Urothelium cell line (cell line): ENCODE results near the gene CCDC91.
A peak's percentile ranks its signal among the peaks of the same experiment; 100 is the strongest.

ENCODE experiments used
- DNase-seq: peaks from one replicate; pipeline ENCODE4 v3.0.0; 2011; ENCODE audit warnings: low spot score, mixed read lengths
- FAIRE-seq: peaks from 2 replicates; lab custom pipeline; 2011; peaks lifted over from hg19 to GRCh38; lab: Jason Lieb, UNC

Gene CCDC91

DNA sequence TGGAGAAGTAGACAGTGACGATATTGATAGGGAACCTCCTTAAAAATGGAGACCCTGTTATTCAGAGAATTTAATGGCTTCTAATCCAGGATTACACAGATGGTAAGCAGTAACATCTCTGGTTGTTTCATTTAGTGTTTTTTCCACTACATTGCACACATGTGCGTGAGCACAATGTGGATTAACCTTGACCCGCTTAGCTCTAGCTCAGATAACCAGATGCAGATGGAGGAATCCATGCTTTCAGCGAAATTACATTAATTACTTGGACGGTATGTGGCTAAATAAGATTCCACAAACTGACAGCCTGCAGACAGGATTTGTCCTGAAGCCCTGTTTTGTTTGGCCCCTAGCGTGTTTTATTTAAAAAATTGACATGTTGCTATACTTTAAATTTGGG, 378.4 kb downstream of the CCDC91 start:
- FAIRE-seq, result no peak

DNA sequence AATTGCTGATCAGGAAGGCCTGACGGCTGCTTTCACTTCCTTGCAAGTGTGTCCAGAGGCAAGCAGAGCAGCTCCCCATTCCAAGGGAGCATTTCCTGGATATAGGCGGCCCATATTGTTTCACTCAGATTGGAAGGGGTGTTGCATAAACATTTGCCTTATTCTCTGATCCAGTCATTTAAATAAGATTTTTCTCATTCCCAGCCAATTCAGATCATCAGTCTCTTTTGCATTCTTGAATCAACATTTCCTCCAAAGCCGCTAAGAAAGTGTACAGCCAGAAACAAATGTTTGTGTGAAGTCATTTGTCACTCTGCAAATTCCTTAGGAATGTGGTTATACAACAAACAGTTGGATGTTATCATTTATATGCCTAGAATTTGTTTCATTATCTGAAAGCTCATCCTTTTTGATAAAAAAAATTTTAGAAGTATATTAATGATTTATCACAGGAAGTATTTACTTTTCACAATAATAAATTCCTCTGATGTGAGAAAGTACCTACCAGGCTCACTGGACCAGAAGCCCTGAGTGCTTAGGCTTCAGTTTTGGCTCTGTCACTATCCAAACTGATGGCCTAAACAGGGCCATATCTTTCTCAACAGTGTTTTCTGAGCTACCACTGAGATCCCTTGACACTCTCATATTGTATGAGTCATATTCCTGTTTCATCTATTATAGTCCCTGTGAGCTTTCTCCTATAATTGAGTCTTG, 379.6 kb downstream of the CCDC91 start:
- no peak for DNase-seq

More for the DNA sequence above, 378.4 kb downstream of the CCDC91 start:
- no peak for DNase-seq

DNA sequence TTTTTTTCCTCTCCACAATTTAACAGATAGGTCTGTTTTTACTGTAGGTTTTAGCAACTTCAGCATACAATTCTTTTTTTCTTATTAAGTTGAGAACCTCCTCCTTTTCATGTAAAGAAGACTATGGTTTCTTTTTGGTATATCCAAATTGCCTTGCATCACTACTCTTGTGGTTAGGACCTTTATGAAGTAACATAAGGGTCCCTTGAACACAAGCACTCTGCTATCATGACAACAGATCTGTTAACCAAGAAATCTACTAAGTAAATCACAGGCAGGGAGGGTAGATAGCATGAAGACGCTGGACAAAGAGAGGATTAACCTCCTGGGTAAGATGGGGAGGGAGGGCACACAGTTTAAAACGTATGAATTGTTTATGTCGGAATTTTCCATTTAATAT, 380.6 kb downstream of the CCDC91 start:
- DNase-seq (no peak), FAIRE-seq (no peak)

More for the DNA sequence above, 379.6 kb downstream of the CCDC91 start:
- FAIRE-seq, result no peak

DNA sequence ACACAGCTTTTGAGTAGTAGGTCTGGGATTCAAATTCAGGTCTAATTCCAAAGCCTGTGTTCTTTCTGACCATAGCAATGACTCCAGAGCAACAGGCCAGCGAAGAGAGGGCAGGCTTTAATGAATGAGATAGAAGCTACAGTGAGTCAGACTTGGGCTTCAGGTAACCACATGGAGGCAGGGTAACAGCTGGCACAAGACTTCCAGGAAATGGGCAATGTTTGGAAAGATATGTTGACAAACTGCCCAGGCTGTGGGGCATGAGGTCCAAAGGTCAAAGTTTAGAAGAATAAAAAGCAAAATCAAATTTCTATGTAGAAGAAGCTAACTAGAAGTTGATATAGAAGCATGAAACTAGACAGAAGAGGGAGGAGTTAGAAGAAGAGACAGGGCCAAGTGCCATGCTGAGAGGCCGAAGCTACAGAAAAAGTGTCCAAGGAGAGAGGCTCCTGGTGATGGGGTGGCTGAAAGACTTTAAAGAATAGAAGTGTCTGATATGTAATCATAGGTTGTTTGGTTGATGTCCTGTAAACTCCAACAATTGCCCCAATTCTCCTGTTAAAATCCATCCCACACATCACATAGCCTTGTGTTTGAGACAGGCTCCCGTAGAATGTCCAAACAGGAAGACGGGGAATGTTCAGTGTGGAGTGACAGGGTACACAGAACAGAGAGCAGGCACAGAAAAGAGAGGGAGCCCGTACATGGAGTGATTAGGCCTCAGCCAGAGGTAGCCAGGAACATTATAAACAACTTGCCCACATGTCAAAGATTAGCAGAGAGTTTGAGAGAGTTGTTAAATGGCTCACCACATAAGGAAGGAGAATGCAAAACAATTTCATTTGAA, 384.7 kb downstream of the CCDC91 start:
- FAIRE-seq (no peak), DNase-seq (no peak)

DNA sequence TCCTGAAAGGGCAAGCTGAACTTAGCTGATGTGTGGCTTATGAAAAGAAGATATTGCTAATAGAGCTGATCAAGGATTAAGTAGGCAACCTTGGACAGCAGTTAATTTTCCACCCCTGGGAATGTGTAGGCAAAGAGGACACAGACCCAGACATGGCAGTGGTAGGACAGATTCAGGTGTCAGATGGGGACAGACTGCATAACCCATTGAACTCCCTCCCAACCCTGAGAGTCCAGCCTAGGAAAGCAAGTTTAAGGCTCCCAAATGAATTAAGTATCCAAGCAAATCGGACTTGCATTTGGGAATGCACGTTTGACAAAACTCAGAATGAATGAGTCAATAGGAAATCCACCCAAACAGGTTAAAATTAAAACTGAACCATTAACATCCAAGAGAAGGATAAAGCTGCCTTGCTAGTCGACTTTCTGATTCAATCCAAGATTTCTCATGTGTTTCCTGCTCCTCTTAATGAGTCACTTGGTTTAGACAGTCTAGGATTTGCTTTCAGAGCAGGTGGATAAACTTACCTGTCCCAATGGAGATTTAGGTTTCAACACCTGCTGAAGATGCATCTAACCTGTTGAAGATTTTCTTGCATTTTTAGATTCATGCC, 385.4 kb downstream of the CCDC91 start:
- DNase-seq (no peak), FAIRE-seq (no peak)

DNA sequence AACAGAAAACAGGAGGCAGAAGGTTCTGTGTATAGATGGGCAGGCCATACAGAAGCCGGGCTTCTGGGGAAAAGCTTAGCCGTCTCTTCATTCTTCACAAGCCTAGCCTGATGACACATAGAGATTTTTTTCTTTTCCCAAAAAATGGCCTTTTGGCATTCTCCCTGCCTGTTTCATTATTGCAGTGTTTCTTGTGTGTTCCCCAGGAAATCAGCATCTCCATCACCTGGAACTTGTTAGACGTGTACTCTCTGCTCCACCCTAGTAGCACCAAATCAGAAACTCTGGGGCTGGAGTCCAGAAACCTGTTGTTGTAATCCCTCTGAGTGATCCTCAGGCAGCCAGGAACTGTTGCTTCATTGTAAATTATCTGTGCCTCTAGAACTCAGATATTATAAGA, 388.1 kb downstream of the CCDC91 start:
- FAIRE-seq (no peak), DNase-seq (no peak)

DNA sequence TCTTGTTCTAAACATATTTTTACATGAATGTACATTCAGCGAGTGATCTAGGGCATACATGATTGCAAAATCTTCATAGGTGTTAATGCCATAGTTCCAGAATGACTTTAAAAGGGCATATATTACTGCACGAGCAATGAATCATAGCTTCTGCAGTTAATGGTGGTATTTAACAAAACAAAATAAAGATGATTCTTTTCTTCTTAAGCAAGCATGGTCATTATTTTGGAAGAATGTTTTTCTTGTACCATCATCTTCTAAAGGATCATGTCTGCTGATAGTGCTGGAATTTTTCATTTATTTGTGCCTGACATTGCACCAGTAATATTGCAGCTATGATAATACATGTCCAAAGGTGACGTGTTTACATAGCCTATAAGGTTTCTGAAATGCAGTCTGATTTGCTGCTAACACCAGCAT, 388.6 kb downstream of the CCDC91 start:
- FAIRE-seq, result no peak
- no peak for DNase-seq

DNA sequence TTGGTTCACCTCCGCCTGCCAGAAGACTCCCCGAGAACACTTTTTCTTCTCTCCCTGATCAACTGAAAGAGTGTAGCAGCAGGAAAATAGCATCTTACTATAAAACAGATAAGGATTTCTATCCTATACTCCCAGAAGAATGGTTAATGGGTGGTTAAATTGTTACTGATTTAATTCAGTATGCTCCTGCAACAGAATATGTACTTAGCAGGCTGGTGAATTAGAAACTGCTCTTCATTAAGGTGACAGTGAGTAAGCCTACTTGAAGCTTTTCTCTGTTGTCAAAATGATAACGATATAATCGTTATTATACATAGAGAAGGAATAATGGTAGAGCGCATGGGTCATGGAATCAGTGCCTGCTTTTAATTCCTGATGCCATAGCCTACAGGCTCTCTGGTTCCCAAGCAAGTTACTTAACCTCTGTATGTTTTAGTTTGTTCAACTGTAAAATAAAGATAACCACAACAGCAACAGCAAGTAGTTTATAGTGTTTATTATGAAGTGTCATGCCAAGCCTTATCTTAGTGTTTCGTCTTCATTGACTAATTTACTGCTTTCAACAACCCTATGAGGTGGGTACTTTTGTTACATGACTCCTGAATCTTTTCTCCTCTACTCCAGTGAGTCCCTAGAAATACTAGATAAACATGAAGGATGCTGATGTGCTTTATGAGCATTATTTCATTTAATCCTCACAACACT, 392.6 kb downstream of the CCDC91 start:
- FAIRE-seq (no peak), DNase-seq (no peak)

DNA sequence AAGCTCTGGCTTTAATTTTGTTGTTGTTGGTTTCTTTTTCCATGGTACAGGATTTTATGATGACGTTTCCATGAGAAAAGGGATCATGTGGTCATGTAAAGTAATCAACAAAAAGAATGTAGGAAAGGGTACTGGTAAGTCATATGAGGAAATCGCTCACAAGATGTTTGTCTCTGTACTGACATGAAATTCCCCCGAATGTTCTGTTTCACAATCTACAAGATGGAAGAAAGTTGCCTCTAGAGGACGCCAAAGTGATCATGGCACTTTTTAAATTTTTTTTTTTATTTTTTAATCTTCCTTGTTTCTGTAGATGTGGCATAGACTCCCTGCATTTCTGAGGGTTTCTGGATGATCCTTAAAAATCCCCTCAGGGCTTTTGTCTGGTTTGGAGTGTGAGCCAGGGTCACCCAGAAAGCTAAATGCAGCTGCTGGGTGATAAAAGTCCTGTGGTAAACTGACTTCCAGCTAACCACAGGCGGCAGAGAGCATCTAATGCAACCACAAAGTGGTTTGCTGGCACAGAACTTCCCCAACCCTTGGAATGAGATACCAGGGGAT, 393.5 kb downstream of the CCDC91 start:
- DNase-seq (peak; percentile 37), FAIRE-seq (no peak)

DNA sequence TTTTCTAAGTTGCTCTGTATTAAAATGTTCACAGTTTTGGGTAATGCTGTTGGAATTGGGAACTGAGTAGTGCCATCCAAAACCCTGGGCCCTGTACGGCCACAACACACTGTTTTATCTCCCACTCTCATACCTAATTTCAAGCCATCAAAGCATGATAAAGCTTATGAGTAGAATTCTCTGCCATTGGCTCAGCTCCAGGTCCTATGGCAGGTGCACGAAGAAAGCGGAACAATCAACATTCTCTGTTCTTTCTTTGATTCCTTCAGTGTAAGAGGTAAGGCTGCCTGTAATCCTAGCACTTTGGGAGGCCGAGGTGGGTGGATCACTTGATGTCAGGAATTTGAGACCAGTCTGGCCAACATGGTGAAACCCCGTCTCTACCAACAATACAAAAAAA, 394.9 kb downstream of the CCDC91 start:
- FAIRE-seq, result no peak
- DNase-seq, result no peak

DNA sequence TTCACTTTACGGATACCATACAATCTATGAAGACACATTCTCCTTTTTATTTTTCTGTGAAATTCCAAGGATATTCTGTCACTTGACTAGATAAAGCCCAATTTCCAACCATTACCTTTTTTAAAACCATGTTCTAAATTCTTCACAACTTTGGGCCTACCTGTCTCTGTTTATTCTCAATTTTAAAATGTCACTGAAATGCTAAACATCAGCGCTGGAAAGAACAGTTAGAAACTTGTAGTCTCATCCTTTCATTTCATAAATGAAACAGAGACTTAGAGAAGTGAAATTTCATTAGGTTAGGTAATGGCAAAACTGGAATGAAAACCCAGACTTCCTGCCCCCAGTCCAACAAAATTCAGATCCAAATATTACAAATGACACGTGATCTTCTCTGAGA, 396.2 kb downstream of the CCDC91 start:
- FAIRE-seq (no peak), DNase-seq (no peak)

DNA sequence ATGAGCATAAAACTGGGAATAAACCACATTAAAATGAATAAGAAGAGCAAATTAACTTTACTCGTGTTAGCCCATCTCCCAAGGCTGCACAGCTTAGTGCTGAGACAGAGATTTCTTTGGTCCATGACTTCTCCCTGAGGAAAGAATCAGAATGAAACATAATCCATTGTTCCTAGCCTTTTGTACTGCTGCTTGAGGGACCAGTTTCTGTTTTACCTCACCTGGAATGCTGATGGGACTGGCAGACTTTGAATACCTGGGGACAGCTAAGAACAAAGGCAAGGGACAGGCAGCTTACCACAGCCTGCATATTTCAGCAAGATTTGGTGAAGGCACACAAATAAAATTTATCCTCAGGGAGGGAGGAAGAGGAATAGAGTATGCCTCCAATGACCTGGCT, 401.6 kb downstream of the CCDC91 start:
- FAIRE-seq, result no peak
- no peak for DNase-seq
